Natural killer cell (primary cell): ENCODE data around the gene ADRA2C. TPM values are rescaled to one million over a fixed set of nuclear protein-coding genes. Genes with fewer than 3 reads are reported as not detected.

Experiments
- ATAC-seq, 3 donors: fragments of 150-1000 bp in 2 of 3; fragments of 200-7000 bp in 1 of 3; cut with Tn5 transposase; 1 replicate in 1 of 3; 2 replicates in 2 of 3; pipeline ENCODE4 v1.10.0; 2021; ENCODE audit warnings: mild to moderate bottlenecking in 2 of 3, moderate library complexity in 2 of 3
- DNase-seq, 2 donors: peaks; one replicate each; pipeline versions ENCODE4 v3.0.0 to v3.0.0-alpha.2; 2013 to 2021; ENCODE audit warnings: mixed read lengths in 1 of 2
- H3K27ac ChIP-seq: one replicate; pipeline ENCODE4 v1.5.1; 2013; ENCODE audit warnings: mild to moderate bottlenecking, low read length
- H3K27me3 ChIP-seq: one replicate; pipeline ENCODE4 v1.6.1; 2013; ENCODE audit warnings: low read length; ENCODE audit not compliant: control insufficient read depth, insufficient read depth
- H3K36me3 ChIP-seq: one replicate; pipeline ENCODE4 v1.6.1; 2013; ENCODE audit warnings: low read length; ENCODE audit not compliant: control insufficient read depth, insufficient read depth
- H3K4me1 ChIP-seq: one replicate; pipeline ENCODE4 v1.6.1; 2013; ENCODE audit warnings: low read length; ENCODE audit not compliant: control insufficient read depth, insufficient read depth
- H3K4me3 ChIP-seq: one replicate; pipeline ENCODE4 v1.5.1; 2013; ENCODE audit warnings: low read length
- H3K9me3 ChIP-seq: one replicate; pipeline ENCODE4 v1.6.1; 2013; ENCODE audit warnings: low read length; ENCODE audit not compliant: control insufficient read depth, insufficient read depth
- H3K27ac Mint-ChIP-seq, 2 donors: one replicate each; pipeline ENCODE4 v1.8.0; 2022; ENCODE audit warnings: mild to moderate bottlenecking in 2 of 2, mixed read lengths in 2 of 2, moderate library complexity in 1 of 2
- H3K27me3 Mint-ChIP-seq, 2 donors: one replicate each; pipeline ENCODE4 v1.8.0; 2022; ENCODE audit warnings: low read depth in 2 of 2, mixed read lengths in 2 of 2
- H3K36me3 Mint-ChIP-seq: one replicate; pipeline ENCODE4 v1.8.0; 2022; ENCODE audit warnings: mixed read lengths
- H3K4me1 Mint-ChIP-seq, 2 donors: one replicate each; pipeline ENCODE4 v1.8.0; 2022; ENCODE audit warnings: mixed read lengths in 2 of 2
- H3K4me3 Mint-ChIP-seq: one replicate; pipeline ENCODE4 v1.8.0; 2022; ENCODE audit warnings: mild to moderate bottlenecking, moderate library complexity, mixed read lengths
- H3K9me3 Mint-ChIP-seq, 2 donors: one replicate each; pipeline ENCODE4 v1.8.0; 2022; ENCODE audit warnings: mixed read lengths in 2 of 2
- CTCF ChIP-seq: fragments of 200-600 bp; IDR thresholded peaks from one replicate; pipeline ENCODE4 v1.8.0; 2022; ENCODE audit warnings: antibody characterized with exemption
- WGBS: methylation state at CpG from one replicate; pipeline ENCODE4 v1.1.7; 2013; ENCODE audit warnings: missing lambda C conversion rate; ENCODE audit not compliant: insufficient coverage; 5-methylcytosine and 5-hydroxymethylcytosine counted together
- intact Hi-C: fragments of 100-400 bp; cut with micrococcal nuclease; formaldehyde crosslinking; loops from one replicate; pipeline ENCODE4 v1.14.2; 2022
- total RNA-seq, 4 donors: library from RNA; stranded (reverse); fragments of 120-200 nt in 1 of 4; gene quantifications; one replicate each; pipeline versions ENCODE4 v1.2.3 to v1.2.4, GENCODE V29; 2013 to 2022

ADRA2C gene
- total RNA-seq, 3 donors from 2014 or later (not counting 1 experiment from before 2014, with no cell fraction given) = not detected

GRCh38 chr4:3776166-3777032, 10.2 kb downstream of the ADRA2C start:
- WGBS = 82% methylated on average over 22 of the region's 22 CpGs
- peaks cover under 1% of the 10 kb centered on the region for H3K9me3 ChIP-seq
- Mint-ChIP-seq H3K27ac (no peak overlapping the region), H3K27me3 (peaks cover 7 to 12% of the 10 kb centered on the region in 2 donors), H3K4me1 (no peaks in the 10 kb centered on the region), H3K9me3 (no peaks in the 10 kb centered on the region), H3K4me3 (no peak overlapping the region), H3K36me3 (no peaks in the 10 kb centered on the region)
- intact Hi-C loops = no loop called here
- no peak overlapping the region for H3K27ac ChIP-seq
- H3K4me1 ChIP-seq = no peaks in the 10 kb centered on the region
- no peak overlapping the region for H3K4me3 ChIP-seq
- no peaks in the 10 kb centered on the region for H3K27me3 ChIP-seq
- H3K36me3 ChIP-seq = no peaks in the 10 kb centered on the region
- no peak for TF ChIP-seq CTCF
- DNase-seq = no peak
- ATAC-seq = no peak

- no peak for DNase-seq
- Mint-ChIP-seq H3K4me3 (no peak overlapping the region), H3K9me3 (no peaks in the 10 kb centered on the region), H3K36me3 (no peaks in the 10 kb centered on the region), H3K4me1 (no peaks in the 10 kb centered on the region), H3K27ac (no peak overlapping the region), H3K27me3 (peaks cover 7 to 12% of the 10 kb centered on the region in 2 donors)
- H3K36me3 ChIP-seq = no peaks in the 10 kb centered on the region
- H3K4me1 ChIP-seq = no peaks in the 10 kb centered on the region
- no peaks in the 10 kb centered on the region for H3K27me3 ChIP-seq
- no peak for ATAC-seq
- TF ChIP-seq CTCF = no peak
- H3K9me3 ChIP-seq = peaks cover 4% of the 10 kb centered on the region
- H3K27ac ChIP-seq = no peak overlapping the region
- intact Hi-C loops = no loop called here
- H3K4me3 ChIP-seq = no peak overlapping the region
- WGBS = 84% methylated on average over 5 of the region's 5 CpGs
These were observed 10.8 kb downstream of the ADRA2C start for GRCh38 chr4:3777033-3777390.

- WGBS = 87% methylated on average over 13 of the region's 13 CpGs
- Mint-ChIP-seq H3K36me3 (no peaks in the 10 kb centered on the region), H3K9me3 (no peaks in the 10 kb centered on the region), H3K27me3 (peaks cover 7 to 12% of the 10 kb centered on the region in 2 donors), H3K4me3 (no peak overlapping the region), H3K4me1 (no peaks in the 10 kb centered on the region), H3K27ac (no peak overlapping the region)
- H3K4me1 ChIP-seq = no peaks in the 10 kb centered on the region
- TF ChIP-seq CTCF = no peak
- intact Hi-C loops = no loop called here
- H3K4me3 ChIP-seq = no peak overlapping the region
- no peaks in the 10 kb centered on the region for H3K27me3 ChIP-seq
- H3K27ac ChIP-seq = no peak overlapping the region
- peaks cover 4% of the 10 kb centered on the region for H3K9me3 ChIP-seq
- DNase-seq (no peak), ATAC-seq (no peak)
- H3K36me3 ChIP-seq = no peaks in the 10 kb centered on the region
These were observed 11.5 kb downstream of the ADRA2C start for GRCh38 chr4:3777669-3778068.

- H3K4me1 Mint-ChIP-seq = no peaks in the 10 kb centered on the region
- H3K4me1 ChIP-seq = no peaks in the 10 kb centered on the region
- TF ChIP-seq CTCF = no peak
- WGBS = 87% methylated on average over 6 of the region's 6 CpGs
- H3K36me3 ChIP-seq = no peaks in the 10 kb centered on the region
- no peaks in the 10 kb centered on the region for H3K9me3 Mint-ChIP-seq
- H3K27ac ChIP-seq = no peak overlapping the region
- H3K4me3 ChIP-seq = no peak overlapping the region
- peaks cover 7 to 11% of the 10 kb centered on the region in 2 donors for H3K27me3 Mint-ChIP-seq
- H3K27me3 ChIP-seq = no peaks in the 10 kb centered on the region
- DNase-seq = no peak
- no peaks in the 10 kb centered on the region for H3K36me3 Mint-ChIP-seq
- H3K27ac Mint-ChIP-seq = no peak overlapping the region
- intact Hi-C loops = no loop called here
- no peak overlapping the region for H3K4me3 Mint-ChIP-seq
- peaks cover 4% of the 10 kb centered on the region for H3K9me3 ChIP-seq
- ATAC-seq = no peak
These were observed 13.3 kb downstream of the ADRA2C start for GRCh38 chr4:3779509-3779908.
